GM18502 (cell line): ENCODE data around the gene POMGNT1.

Source experiments
- ATAC-seq: cut with Tn5 transposase; IDR thresholded peaks from one replicate; pipeline ENCODE4 v1.9.1; 2021; ENCODE audit warnings: mild to moderate bottlenecking; ENCODE audit not compliant: unreplicated experiment, poor library complexity

Gene POMGNT1

GRCh38 chr1:46211051-46211450 is 12.8 kb upstream of the POMGNT1 start:
- no peak for ATAC-seq

- ATAC-seq = no peak
These were observed 12.3 kb upstream of the POMGNT1 start for GRCh38 chr1:46210561-46210960.

GRCh38 chr1:46206399-46206798 is 8.2 kb upstream of the POMGNT1 start:
- no peak for ATAC-seq

- ATAC-seq = no peak
These were observed 7.6 kb upstream of the POMGNT1 start for GRCh38 chr1:46205791-46206190.

GRCh38 chr1:46205141-46205540 is 6.9 kb upstream of the POMGNT1 start:
- ATAC-seq = no peak

- ATAC-seq = no peak
These were observed 6.1 kb upstream of the POMGNT1 start for GRCh38 chr1:46204406-46204742.

GRCh38 chr1:46203738-46204405 is 5.6 kb upstream of the POMGNT1 start:
- no peak for ATAC-seq

GRCh38 chr1:46199233-46199749 is 1.1 kb upstream of the POMGNT1 start:
- ATAC-seq = no peak

GRCh38 chr1:46197560-46197963 is 672 bp downstream of the POMGNT1 start:
- ATAC-seq = no peak

- ATAC-seq = no peak
These were observed 1.6 kb downstream of the POMGNT1 start for GRCh38 chr1:46196609-46197008.

- no peak for ATAC-seq
These were observed 3.5 kb downstream of the POMGNT1 start for GRCh38 chr1:46194641-46195193.

- no peak for ATAC-seq
These were observed 4.2 kb downstream of the POMGNT1 start for GRCh38 chr1:46193984-46194570.

GRCh38 chr1:46193285-46193684 is 4.9 kb downstream of the POMGNT1 start:
- no peak for ATAC-seq

GRCh38 chr1:46192171-46192570 is 6.1 kb downstream of the POMGNT1 start:
- no peak for ATAC-seq

- no peak for ATAC-seq
These were observed 7.1 kb downstream of the POMGNT1 start for GRCh38 chr1:46191033-46191701.

- ATAC-seq = no peak
These were observed 7.7 kb downstream of the POMGNT1 start for GRCh38 chr1:46190539-46190938.

GRCh38 chr1:46188295-46189030 is 9.8 kb downstream of the POMGNT1 start:
- ATAC-seq = no peak

- no peak for ATAC-seq
These were observed 10.9 kb downstream of the POMGNT1 start for GRCh38 chr1:46187106-46187869.

- no peak for ATAC-seq
These were observed 12.2 kb downstream of the POMGNT1 start for GRCh38 chr1:46186076-46186475.
